GM19023 (cell line): ENCODE results near the gene ZCWPW1.

Experiments used
- ATAC-seq: cut with Tn5 transposase; IDR thresholded peaks from one replicate; pipeline ENCODE4 v1.9.1; 2021; ENCODE audit warnings: mild to moderate bottlenecking, moderate library complexity; ENCODE audit not compliant: unreplicated experiment

ZCWPW1 gene

GRCh38 chr7:100433276-100433591 lies 4.7 kb upstream of the ZCWPW1 start:
- no peak for ATAC-seq

DNA sequence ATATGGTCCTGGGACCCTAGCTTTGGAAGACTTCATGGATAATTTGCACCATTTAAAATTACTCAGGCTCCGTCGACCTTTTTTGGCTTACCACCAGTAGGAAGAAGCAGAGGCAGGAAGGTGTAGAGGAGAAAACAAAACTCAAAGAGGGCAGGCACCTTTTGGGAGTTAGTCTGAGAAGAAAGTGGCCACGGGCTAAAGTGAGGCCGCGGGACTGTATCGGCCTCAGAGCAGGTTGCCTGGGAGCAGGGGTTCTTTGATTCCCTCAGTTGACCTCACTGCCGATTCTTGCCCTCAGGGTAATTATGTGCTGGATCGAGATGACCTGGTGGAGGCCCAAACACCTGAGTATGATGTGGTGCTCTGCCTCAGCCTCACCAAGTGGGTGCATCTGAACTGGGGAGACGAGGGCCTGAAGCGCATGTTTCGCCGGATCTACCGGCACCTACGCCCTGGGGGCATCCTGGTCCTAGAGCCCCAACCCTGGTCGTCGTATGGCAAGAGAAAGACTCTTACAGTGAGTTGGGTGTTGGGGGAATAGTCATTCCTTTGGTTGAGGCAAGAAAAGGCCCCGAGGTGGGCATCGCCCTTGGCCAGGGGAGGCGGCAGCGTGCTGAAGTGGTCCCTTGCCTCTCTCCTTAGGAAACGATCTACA lies 4.2 kb upstream of the ZCWPW1 start:
- ATAC-seq = no peak

GRCh38 chr7:100432053-100432452 lies 3.5 kb upstream of the ZCWPW1 start:
- no peak for ATAC-seq

DNA sequence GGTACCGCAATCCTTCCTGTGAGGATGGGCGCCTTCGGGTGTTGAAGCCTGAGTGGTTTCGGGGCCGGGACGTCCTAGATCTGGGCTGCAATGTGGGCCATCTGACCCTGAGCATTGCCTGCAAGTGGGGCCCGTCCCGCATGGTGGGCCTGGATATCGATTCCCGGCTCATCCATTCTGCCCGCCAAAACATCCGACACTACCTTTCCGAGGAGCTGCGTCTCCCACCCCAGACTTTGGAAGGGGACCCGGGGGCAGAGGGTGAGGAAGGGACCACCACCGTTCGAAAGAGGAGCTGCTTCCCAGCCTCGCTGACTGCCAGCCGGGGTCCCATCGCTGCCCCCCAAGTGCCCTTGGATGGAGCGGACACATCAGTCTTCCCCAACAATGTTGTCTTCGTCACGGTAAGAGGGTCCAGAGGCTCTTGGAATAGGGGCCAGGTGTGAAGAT lies 2.8 kb upstream of the ZCWPW1 start:
- no peak for ATAC-seq

DNA sequence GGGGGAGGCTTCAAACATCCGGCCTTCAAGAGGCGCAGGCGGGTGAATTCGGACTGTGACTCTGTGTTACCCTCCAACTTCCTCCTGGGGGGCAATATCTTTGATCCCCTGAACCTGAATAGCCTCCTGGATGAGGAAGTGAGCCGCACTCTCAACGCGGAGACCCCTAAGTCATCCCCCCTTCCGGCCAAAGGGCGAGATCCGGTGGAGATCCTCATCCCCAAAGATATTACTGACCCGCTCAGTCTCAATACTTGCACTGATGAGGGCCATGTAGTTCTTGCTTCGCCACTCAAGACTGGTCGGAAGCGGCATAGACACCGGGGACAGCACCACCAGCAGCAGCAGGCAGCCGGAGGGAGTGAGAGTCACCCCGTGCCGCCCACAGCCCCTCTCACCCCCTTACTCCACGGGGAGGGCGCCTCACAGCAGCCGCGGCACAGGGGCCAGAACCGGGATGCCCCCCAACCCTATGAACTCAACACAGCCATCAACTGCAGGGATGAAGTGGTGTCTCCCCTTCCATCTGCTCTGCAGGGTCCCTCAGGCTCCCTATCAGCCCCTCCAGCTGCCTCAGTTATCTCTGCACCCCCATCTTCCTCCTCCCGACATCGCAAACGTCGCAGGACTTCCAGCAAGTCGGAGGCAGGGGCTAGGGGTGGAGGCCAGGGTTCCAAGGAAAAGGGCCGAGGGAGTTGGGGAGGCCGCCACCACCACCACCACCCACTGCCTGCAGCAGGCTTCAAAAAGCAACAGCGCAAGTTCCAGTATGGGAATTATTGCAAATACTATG lies 2.2 kb upstream of the ZCWPW1 start:
- no peak for ATAC-seq

GRCh38 chr7:100429637-100430492 lies 1.4 kb upstream of the ZCWPW1 start, which contains the start of gene MEPCE:
TSS of gene MEPCE (plus strand) at chr7:100429831. CDS start at chr7:100430019, 188 bp downstream.
- ATAC-seq = peak; percentile 42

- ATAC-seq = peak; percentile 47
These were observed 599 bp upstream of the ZCWPW1 start for GRCh38 chr7:100428967-100429636.

DNA sequence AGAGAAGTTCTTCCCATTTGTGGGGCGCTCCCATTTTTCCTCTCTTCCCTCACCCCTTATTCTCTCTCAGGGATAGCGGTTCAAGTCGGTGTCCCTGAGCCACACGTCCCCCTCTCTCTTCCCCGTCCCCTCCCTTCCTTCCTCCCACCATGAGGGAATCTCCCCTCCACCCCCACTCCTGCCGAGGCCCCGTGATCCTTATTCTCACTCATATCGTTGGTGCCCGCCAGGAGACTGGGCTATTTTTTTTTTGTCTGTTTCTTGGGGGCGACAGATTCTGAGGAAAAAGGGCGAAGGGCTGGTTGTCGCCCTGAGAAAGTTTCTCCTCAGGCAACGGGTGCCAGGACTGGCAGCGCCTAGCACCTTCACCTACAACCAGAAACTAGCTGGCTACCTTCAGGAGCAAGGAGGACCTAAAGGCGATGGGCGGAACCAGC lies 723 bp downstream of the ZCWPW1 start:
- no peak for ATAC-seq

GRCh38 chr7:100426516-100426915 lies 2.0 kb downstream of the ZCWPW1 start:
- ATAC-seq = no peak

- ATAC-seq = no peak
These were observed 3.2 kb downstream of the ZCWPW1 start for GRCh38 chr7:100425347-100425746.

DNA sequence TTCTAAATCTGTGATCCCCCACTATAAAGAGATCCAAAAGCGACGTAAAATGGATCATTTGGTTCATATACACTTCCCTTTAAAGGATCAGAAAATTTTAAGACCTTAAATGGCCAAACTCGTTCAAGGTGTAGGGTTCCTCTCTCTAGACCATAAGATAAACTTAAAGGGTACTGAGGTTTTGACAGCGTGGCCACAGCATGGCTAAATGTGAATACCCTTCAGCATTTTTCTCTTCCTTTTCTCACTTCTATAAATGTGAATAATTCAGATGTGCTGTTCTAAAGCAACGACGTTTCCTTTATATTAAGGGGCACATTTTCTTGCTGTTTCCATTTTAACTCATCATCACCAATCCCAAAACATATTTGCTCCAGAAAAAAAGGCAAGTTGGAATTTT lies 5.2 kb downstream of the ZCWPW1 start:
- ATAC-seq = no peak

GRCh38 chr7:100419660-100420226 lies 8.8 kb downstream of the ZCWPW1 start:
- ATAC-seq = no peak

DNA sequence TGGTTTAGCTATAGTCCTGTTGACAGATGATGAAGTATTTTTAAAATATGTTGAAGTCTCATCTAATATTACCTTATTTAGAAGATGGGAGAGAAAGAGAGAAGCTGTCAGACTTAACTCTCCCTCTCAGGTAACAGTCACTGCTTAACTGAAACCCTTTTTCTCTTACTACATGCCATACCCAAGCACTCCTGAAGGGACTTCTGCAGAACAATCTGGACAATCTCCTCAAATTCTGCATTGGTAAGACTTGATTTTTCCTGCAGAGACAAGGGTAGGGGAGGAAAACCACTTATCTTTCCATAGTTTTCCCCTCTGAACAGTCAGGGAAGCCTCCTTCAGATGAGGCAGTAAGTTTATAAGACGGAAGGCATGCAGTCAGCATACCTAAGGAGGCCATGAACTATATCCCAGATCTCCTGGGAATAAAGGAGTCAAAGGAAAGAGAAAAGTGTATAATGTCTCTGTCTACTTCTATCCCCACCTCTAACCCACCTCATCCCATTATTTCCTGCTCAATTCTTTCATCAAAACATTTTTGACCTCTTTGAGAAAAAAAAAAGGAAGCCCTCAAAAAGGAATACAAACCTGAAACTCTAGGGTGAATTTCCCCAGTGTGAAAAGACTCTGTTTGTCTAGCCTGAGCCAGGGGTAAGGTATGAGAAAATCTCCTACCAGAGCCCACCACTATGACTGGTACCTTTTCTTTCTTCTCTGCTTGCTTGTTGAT lies 9.4 kb downstream of the ZCWPW1 start:
- ATAC-seq = no peak

GRCh38 chr7:100415448-100415847 lies 13.1 kb downstream of the ZCWPW1 start:
- ATAC-seq = no peak

DNA sequence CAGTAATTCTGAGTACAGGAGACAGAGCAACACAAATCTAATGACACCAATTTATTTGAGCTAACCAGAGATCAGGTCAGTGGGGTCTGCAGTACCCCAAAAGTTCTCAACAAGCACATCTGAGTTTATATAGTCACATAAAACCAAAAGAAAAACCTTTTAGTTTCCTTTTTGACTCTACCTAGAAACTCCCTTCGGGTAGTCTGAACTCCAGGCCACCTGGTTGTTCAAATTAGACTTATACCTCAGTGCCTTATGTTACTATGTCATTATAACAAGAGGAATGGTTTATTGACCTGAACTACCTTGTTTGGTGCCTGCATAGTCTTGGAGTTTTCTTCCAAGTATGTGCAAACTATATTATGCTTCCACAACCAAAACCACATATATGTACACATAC lies 14.6 kb downstream of the ZCWPW1 start:
- no peak for ATAC-seq

DNA sequence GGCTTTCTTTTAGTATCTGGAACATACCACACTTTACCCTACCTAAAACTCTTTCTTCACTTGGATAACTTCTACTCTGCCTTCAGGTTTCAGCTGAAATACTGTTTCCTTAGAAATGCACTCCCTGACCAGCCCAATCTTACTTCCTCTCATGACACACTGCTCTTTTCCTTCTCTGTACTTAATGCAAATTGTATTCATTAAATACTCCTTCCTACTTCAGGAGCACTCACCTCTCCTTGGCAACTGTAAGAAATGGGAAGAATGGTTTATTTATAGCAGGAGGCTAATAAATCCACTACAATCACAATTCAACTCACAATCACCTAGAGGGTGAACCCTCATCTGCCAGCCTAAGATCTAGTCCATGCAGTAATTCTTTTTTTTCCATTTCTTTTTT lies 15.2 kb downstream of the ZCWPW1 start:
- ATAC-seq = no peak

- ATAC-seq = no peak
These were observed 17.4 kb downstream of the ZCWPW1 start for GRCh38 chr7:100411101-100411500.

GRCh38 chr7:100407285-100408180 lies 21.0 kb downstream of the ZCWPW1 start:
- no peak for ATAC-seq

DNA sequence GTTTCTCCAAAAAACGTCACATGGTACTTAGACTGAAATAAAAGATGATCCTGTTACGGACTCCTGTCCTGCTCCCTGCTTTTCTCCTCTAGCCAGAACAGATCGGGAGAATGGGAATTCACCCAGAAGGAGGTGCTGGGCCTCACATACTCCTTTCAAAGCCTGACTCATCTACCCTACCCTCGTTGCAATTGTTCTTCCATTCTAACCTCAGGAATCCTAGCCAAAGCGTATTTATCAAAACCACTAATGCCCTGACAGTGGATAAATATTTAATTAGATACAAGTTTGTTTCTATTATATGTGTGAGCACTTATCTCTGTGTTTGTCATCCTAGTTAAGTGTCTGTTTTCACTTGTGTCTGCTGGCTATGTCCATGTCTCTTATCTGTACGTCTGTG lies 21.7 kb downstream of the ZCWPW1 start:
- ATAC-seq = no peak
